GM12865 (cell line): ENCODE data around the gene MCUB.

ENCODE experiments used
- DNase-seq: peaks from one replicate; pipeline ENCODE4 v3.0.0; 2010; ENCODE audit warnings: low read depth
- H3K4me3 ChIP-seq: 2 replicates; pipeline ENCODE4 v1.5.1; 2011; ENCODE audit warnings: mild to moderate bottlenecking, low read depth, low read length, control low read depth
- TF ChIP-seq, protein P1 (sequence below): IDR thresholded peaks from 2 replicates; pipeline ENCODE4 v1.5.1; 2011; ENCODE audit warnings: low read length, control low read depth, low read depth, inconsistent platforms; ENCODE audit not compliant: insufficient read depth; ENCODE audit errors: missing control alignments

The MCUB gene

DNA sequence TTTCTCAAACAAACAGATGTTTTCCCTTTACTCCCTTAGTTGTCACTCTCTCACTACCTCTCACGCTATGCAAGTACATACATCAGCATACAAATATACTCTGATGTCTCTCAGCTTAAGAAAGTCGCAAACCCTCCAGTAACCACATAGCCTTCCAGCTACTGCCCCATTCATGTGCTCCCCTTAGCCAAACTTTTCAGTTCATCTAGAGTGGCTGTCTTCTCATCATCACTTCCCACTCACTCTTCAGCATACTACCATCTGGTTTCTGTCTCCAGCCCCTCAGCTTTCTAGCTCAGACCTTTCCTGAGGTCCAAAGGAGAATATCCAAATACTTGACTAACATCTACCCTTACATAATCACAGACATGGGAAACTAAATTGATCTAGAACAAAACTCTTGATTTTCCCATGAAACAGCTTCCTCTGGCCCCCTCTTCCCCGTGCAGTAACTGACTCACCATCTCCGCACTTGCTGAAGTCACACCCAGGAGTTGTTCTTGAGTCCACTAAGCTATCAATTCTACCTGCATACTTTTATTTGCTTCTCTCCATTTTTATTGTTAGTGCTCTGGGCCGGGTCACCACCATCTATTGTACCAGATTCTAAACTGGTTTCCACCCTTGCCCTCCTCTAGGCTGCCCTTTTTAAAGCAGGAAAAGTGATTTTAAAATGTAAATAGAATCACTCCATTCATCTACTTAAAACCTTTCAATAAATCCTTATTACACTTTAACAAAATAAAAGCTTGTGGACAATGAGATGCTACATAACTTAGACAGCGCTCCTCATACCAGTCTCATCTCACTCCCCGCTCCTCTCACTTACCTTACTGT lies 86.0 kb downstream of the MCUB start:
- TF ChIP-seq, protein P1, sequence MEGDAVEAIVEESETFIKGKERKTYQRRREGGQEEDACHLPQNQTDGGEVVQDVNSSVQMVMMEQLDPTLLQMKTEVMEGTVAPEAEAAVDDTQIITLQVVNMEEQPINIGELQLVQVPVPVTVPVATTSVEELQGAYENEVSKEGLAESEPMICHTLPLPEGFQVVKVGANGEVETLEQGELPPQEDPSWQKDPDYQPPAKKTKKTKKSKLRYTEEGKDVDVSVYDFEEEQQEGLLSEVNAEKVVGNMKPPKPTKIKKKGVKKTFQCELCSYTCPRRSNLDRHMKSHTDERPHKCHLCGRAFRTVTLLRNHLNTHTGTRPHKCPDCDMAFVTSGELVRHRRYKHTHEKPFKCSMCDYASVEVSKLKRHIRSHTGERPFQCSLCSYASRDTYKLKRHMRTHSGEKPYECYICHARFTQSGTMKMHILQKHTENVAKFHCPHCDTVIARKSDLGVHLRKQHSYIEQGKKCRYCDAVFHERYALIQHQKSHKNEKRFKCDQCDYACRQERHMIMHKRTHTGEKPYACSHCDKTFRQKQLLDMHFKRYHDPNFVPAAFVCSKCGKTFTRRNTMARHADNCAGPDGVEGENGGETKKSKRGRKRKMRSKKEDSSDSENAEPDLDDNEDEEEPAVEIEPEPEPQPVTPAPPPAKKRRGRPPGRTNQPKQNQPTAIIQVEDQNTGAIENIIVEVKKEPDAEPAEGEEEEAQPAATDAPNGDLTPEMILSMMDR: no peak
- H3K4me3 ChIP-seq: no peak overlapping the region
- no peak for DNase-seq

DNA sequence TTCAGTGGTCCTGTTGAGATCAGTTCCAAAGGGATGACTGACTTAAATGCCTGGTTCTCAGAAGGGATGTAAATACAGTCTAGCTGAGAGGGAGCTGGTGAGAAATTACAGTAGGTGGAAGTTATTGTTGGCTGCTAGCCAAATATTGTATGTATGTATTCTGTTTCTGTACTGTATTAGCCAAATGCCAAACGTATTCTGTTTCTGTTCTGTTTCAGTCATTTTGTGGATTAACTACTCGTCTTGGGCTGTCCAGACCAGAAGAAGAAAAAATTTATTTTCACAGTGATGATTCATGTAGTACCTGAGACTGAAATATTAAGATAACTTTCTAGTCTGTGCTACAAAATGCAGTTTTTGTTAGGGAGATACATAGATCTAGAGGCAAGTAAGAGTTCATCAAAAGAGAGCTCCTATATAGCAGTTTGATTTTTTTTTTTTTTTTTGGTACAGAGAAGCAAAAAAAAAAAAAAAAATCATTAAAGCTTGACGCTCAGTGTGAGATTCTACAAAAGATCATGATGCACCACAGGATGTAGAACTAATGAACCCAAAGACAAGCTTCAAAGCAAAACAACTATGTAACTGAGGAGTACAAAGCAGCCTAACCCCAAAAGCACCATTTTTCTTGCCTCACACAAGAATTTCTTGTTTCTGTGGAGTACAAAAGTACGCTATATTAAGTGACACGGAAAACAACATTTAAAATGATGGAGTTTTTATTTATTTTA lies 88.4 kb downstream of the MCUB start:
- no peak overlapping the region for H3K4me3 ChIP-seq
- peak; percentile 70 for DNase-seq
- TF ChIP-seq, protein P1: no peak

DNA sequence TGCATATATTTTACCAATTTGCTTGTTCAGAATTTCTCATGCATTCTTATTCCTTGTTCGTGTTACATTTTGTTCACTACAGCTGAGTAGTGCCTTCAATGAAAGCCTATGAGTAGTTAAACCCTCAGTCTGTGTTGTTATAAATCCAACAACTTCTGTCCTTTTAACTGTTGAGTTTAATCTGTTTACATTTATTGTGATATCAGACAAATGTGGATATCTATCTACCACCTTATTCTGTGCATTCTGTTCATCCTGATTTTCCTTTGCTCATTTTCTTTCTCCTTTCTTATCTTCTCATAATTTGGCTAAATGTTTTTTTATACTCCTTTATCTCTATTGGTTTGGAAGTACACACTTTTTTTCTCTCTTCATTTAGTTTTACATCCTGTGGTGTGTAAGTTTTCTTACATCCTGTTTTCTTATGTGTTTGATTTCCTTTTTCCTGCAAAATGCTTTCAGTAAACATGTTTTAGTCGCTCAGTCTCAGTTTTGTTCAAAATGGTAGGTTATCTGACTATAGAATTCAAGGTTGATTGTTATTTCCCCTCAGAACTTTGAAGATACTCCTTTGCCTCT lies 89.0 kb downstream of the MCUB start:
- DNase-seq: peak; percentile 21
- H3K4me3 ChIP-seq: no peak overlapping the region
- TF ChIP-seq, protein P1: no peak

DNA sequence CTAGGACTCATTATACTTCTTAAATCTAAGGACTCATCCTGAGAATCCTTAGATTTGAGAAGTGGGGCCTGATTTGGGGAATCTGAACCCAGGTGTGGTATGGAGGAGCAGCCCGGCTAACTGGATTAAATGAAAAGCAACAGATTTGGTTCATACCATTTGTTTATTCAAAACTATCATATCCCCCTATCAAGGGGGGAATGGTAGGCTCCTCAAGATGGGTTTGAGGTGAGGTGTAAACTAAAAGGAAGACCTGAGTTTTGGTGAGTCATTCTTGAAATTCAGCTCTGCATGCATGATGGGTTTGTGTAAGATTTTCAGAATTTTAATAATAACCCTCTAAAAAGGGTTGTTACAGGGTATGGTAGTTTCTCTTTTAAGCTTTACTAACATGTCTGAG lies 89.8 kb downstream of the MCUB start:
- TF ChIP-seq, protein P1: no peak
- no peak overlapping the region for H3K4me3 ChIP-seq
- peak; percentile 88 for DNase-seq

DNA sequence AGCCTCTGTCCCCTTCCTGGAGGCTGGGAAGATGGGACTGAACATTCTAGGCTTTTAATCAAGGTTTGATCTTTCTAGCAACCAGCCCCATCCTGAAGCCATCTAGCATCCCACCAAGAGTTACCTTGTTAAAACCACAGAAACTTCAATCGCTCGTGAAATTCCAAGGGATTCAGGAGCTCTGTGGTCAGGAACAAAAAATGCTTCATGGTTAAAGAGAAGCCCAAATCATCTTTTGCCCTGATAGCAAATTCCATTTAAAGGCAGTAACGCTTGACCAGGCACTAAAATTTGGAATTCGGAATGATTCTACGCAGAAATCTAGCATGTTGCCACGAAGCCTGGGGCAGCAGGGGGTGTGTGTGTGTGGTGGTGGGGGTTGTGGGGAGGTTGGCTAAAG lies 95.3 kb downstream of the MCUB start:
- H3K4me3 ChIP-seq: no peak overlapping the region
- TF ChIP-seq, protein P1: no peak
- DNase-seq: no peak

DNA sequence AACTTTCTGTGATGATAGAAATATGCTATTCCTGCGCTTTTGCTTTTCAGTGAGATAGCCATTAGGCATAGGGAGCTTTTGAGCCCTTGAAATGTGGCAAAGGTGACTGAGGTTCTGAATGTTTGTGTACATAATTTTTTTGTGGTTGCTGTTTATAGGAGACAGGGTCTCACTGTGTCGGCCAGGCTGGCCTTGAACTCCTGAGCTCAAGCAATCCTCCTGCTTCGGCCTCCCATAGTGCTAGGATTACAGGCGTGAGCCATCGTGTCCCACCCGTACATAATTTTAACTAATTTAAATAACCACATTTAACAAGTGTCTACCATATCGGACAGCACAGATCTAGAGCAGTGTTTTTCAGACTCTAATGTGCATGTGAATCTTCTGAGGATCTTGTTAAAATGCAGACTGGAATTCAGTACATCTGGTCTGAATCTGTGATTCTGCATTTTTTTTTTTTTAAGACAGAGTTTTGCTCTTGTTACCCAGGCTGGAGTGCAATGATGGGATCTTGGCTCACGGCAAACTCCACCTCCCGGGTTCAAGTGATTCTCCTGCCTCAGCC lies 97.9 kb downstream of the MCUB start:
- H3K4me3 ChIP-seq: no peak overlapping the region
- no peak for DNase-seq
- TF ChIP-seq, protein P1: no peak
